Measurements from ENCODE around the gene FAM210A. TPM values are rescaled to one million over a fixed set of nuclear protein-coding genes. Genes with fewer than 3 reads are reported as not detected.

FAM210A gene
- total and polyA plus RNA-seq, 2 experiments from 2014 or later = 17.2 to 17.9 TPM

GRCh38 chr18:13745696-13746095 lies 19.3 kb upstream of the FAM210A start:
- Mint-ChIP-seq H3K9me3 (no peaks in the 10 kb centered on the region), H3K27ac (no peak overlapping the region), H3K36me3 (ENCODE audit: low read depth) (peaks cover 73% of the 10 kb centered on the region), H3K27me3 (ENCODE audit: insufficient read depth, low read depth, poor library complexity) (no peaks in the 10 kb centered on the region), H3K4me1 (no peaks in the 10 kb centered on the region), H3K4me3 (no peak overlapping the region)
- H3K27me3 ChIP-seq (ENCODE audit: insufficient read depth) = no peaks in the 10 kb centered on the region
- H3K4me1 ChIP-seq (ENCODE audit: insufficient read depth) = no peaks in the 10 kb centered on the region
- H3K9me2 ChIP-seq (ENCODE audit: insufficient read depth) = no peaks in the 10 kb centered on the region
- ATAC-seq = no peak
- no peak overlapping the region for H2AFZ ChIP-seq
- H4K20me1 ChIP-seq (replicated peaks; ENCODE audit: insufficient read depth) = no peaks in the 10 kb centered on the region; the same call in 1 of the 2 replicates
- H3K27ac ChIP-seq (ENCODE audit: low read depth) = no peak overlapping the region
- no peaks in the 10 kb centered on the region for H3K79me2 ChIP-seq (replicated peaks; ENCODE audit: insufficient read depth)
- DNase-seq (ENCODE audit: low spot score) = no peak
- no peak overlapping the region for H3K4me3 ChIP-seq
- peaks cover 37% of the 10 kb centered on the region for H3K36me3 ChIP-seq (ENCODE audit: insufficient read depth)
- no peak overlapping the region for H3K4me2 ChIP-seq
- no peaks in the 10 kb centered on the region for H3F3A ChIP-seq (replicated peaks; ENCODE audit: low read depth)
- TF ChIP-seq EZH2 (IDR thresholded peaks at IDR 0.05; ENCODE audit: low read depth, unreplicated experiment) = no peak
- TF ChIP-seq EZH2phosphoT487 (IDR thresholded peaks at IDR 0.05; ENCODE audit: unreplicated experiment) = no peak
- TF ChIP-seq, protein P1, sequence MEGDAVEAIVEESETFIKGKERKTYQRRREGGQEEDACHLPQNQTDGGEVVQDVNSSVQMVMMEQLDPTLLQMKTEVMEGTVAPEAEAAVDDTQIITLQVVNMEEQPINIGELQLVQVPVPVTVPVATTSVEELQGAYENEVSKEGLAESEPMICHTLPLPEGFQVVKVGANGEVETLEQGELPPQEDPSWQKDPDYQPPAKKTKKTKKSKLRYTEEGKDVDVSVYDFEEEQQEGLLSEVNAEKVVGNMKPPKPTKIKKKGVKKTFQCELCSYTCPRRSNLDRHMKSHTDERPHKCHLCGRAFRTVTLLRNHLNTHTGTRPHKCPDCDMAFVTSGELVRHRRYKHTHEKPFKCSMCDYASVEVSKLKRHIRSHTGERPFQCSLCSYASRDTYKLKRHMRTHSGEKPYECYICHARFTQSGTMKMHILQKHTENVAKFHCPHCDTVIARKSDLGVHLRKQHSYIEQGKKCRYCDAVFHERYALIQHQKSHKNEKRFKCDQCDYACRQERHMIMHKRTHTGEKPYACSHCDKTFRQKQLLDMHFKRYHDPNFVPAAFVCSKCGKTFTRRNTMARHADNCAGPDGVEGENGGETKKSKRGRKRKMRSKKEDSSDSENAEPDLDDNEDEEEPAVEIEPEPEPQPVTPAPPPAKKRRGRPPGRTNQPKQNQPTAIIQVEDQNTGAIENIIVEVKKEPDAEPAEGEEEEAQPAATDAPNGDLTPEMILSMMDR (conservative IDR thresholded peaks at IDR 0.05; ENCODE audit: low read depth in 2 of 2) = no peak
- TF ChIP-seq CREB1 (CRISPR knock-in tag; IDR thresholded peaks at IDR 0.05; ENCODE audit: low read depth) = no peak
- TF ChIP-seq ZNF331 (CRISPR knock-in tag; IDR thresholded peaks at IDR 0.05; ENCODE audit: low read depth) = no peak
- TF ChIP-seq, protein P2, sequence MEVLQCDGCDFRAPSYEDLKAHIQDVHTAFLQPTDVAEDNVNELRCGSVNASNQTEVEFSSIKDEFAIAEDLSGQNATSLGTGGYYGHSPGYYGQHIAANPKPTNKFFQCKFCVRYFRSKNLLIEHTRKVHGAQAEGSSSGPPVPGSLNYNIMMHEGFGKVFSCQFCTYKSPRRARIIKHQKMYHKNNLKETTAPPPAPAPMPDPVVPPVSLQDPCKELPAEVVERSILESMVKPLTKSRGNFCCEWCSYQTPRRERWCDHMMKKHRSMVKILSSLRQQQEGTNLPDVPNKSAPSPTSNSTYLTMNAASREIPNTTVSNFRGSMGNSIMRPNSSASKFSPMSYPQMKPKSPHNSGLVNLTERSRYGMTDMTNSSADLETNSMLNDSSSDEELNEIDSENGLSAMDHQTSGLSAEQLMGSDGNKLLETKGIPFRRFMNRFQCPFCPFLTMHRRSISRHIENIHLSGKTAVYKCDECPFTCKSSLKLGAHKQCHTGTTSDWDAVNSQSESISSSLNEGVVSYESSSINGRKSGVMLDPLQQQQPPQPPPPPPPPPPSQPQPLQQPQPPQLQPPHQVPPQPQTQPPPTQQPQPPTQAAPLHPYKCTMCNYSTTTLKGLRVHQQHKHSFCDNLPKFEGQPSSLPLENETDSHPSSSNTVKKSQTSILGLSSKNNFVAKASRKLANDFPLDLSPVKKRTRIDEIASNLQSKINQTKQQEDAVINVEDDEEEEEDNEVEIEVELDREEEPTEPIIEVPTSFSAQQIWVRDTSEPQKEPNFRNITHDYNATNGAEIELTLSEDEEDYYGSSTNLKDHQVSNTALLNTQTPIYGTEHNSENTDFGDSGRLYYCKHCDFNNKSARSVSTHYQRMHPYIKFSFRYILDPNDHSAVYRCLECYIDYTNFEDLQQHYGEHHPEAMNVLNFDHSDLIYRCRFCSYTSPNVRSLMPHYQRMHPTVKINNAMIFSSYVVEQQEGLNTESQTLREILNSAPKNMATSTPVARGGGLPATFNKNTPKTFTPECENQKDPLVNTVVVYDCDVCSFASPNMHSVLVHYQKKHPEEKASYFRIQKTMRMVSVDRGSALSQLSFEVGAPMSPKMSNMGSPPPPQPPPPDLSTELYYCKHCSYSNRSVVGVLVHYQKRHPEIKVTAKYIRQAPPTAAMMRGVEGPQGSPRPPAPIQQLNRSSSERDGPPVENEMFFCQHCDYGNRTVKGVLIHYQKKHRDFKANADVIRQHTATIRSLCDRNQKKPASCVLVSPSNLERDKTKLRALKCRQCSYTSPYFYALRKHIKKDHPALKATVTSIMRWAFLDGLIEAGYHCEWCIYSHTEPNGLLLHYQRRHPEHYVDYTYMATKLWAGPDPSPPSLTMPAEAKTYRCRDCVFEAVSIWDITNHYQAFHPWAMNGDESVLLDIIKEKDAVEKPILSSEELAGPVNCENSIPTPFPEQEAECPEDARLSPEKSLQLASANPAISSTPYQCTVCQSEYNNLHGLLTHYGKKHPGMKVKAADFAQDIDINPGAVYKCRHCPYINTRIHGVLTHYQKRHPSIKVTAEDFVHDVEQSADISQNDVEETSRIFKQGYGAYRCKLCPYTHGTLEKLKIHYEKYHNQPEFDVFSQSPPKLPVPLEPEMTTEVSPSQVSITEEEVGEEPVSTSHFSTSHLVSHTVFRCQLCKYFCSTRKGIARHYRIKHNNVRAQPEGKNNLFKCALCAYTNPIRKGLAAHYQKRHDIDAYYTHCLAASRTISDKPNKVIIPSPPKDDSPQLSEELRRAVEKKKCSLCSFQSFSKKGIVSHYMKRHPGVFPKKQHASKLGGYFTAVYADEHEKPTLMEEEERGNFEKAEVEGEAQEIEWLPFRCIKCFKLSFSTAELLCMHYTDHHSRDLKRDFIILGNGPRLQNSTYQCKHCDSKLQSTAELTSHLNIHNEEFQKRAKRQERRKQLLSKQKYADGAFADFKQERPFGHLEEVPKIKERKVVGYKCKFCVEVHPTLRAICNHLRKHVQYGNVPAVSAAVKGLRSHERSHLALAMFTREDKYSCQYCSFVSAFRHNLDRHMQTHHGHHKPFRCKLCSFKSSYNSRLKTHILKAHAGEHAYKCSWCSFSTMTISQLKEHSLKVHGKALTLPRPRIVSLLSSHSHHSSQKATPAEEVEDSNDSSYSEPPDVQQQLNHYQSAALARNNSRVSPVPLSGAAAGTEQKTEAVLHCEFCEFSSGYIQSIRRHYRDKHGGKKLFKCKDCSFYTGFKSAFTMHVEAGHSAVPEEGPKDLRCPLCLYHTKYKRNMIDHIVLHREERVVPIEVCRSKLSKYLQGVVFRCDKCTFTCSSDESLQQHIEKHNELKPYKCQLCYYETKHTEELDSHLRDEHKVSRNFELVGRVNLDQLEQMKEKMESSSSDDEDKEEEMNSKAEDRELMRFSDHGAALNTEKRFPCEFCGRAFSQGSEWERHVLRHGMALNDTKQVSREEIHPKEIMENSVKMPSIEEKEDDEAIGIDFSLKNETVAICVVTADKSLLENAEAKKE (CRISPR knock-in tag; IDR thresholded peaks at IDR 0.05) = no peak
- no peak for TF ChIP-seq ETS1 (IDR thresholded peaks at IDR 0.05)
- TF ChIP-seq NANOG (IDR thresholded peaks at IDR 0.05; ENCODE audit: borderline replicate concordance) = no peak
- TF ChIP-seq STAT1 (IDR thresholded peaks at IDR 0.05; ENCODE audit: unreplicated experiment) = no peak
- TF ChIP-seq REST (IDR thresholded peaks at IDR 0.05; ENCODE audit: unreplicated experiment) = no peak
- TF ChIP-seq JUNB (IDR thresholded peaks at IDR 0.05; ENCODE audit: unreplicated experiment) = no peak
- no peak for TF ChIP-seq ZNF114 (CRISPR knock-in tag; IDR thresholded peaks at IDR 0.05)
- TF ChIP-seq POLR2AphosphoS5 (IDR thresholded peaks at IDR 0.05; ENCODE audit: low read depth) = no peak

All from GM23338 (cell line).